Measurements from ENCODE around the gene ASB13.
"Not testable (repeated sequence)": the region's sequence is repeated elsewhere in the genome, so short reads cannot be mapped to it uniquely, and the experiment has no call there.

The ASB13 gene

GRCh38 chr10:5604236-5604925 is 62.0 kb downstream of the ASB13 start:
- DNase-seq, result no peak

DNA sequence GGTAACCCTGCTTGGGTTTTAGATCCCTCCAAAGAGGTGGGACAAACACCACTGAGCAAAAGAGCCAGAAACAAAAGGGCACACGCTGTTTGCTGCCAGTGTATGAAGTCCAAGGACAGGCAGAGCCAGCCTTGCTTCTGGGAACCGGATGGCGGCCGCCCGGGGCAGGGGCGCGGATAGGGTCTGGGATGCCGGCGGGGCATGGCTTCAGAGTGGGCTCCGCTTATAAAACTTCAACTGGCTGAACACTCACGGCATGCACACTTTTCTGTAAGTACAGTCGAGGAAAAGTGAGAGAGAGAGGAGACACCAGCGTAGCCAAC is 62.6 kb downstream of the ASB13 start:
- DNase-seq, result no peak

DNA sequence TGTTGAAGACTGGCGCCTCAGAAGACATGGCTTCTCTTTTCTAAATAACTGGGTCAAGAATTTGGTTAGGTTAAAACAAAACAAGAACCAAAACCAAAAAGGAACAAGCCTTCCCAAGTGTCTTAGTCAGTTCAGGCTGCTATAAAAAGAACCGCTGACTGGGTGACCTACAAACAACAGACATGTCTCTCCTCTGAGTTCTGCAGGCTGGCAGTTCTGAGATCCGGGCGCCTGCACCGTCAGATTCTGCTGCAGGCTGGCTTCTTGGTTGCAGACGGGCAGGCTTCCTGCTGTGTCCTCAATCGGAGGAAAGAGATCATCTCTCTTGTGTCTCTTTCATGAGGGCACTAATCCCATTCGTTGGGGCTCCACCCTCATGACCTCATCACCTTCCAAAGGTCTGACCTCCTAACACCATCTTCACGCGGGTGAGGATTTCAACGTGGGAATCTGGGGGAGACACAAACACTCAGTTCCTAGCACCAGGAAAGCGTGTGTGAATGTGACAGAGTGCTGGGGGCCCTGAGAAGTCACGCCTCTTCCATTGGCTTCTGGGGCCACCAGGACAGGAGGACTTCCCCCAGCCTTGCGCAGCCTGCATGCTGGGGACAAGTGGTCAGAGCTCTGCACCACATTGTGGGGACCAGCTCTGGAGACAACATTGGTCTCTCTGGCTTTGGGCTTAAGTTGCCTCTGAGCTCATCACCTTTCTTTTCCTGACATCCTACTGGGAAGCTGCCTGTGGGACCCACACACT is 63.1 kb downstream of the ASB13 start:
- DNase-seq, result no peak

- DNase-seq, result no peak
Observed at GRCh38 chr10:5601826-5602495, 64.4 kb downstream of the ASB13 start.

DNA sequence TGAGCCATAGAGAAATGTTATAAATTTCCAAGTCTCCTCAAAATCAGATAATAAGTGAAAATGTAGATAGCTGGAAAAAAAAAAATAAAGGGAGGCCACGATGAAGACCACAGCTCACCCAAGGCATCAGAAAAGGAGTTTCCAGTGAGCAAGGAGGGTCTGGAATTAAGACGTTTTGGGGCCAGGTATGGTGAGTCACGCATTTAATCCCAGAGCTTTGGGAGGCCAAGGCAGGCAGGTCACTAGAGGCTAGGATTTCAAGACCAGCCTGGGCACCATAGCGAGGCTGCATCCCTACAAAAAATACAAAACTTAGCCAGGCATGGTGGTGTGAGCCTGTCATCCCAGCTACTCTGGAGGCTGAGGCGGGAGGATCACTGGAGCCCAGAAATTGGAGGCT is 65.5 kb downstream of the ASB13 start:
- no peak for DNase-seq

GRCh38 chr10:5599613-5600520 is 66.5 kb downstream of the ASB13 start:
- no peak for DNase-seq

DNA sequence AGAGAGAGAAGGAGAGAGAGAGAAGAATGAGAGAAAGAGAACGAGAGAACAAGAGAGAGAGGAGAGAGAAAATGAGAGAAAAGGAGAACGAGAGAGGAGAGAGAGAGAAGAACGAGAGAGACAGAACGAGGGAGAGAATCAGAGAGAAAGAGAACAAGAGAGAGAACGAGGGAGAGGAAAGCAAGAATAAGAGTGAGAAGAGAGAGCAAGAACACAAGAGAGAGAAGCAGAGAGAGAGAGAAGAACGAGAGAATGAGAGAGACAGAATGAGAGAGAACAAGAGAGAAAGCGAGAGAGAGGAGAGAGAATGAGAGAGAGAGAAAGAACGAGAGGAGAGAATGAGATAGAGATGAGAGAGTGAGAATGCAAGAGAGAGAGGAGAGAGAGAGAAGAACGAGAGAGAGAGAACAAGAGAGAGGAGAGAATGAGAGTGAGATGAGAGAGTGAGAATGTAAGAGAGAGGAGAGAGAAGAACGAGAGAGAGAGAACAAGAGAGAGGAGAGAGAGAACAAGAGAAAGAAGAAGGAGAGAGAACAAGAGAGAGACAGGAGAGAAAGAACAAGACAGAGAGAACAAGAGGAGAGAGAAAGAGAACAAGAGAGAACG is 68.2 kb downstream of the ASB13 start:
- no peak for DNase-seq

DNA sequence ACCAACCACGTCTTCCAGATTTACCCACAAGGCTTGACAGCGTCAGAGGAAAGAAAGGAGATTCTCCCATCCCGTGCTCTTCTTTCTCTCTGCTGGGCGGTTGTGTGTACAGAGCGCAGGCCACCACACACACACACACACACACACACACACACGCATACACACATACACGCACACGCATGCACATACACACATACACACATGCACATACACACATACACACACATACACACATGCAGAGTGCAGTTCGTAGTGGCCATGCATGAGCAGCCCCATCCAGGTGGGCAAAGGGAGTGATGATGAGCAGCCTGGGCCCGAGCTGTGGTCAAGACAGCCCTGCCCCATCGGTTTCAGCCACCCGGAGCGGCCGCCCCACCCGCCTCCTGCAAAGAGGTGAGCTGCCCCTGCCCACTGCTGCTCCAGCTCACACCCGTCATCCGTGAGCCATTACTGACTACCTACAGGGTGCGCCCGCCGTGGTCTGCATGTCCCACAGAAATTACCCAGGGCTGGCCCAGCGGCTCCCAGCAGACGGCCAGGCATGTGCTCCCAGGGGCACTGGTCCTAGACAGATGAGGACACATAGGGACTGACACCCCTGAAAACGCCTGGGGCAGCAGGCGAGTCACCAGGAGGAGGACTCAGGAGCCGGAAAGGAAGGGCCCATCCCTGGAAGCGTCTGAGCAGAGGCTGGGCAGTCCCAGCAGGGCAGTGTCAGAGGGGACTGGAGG is 69.6 kb downstream of the ASB13 start:
- no peak for DNase-seq

GRCh38 chr10:5595994-5596471 is 70.4 kb downstream of the ASB13 start:
- no peak for DNase-seq

GRCh38 chr10:5595591-5595990 is 70.8 kb downstream of the ASB13 start:
- no peak for DNase-seq

- no peak for DNase-seq
Observed at GRCh38 chr10:5595095-5595494, 71.3 kb downstream of the ASB13 start.

DNA sequence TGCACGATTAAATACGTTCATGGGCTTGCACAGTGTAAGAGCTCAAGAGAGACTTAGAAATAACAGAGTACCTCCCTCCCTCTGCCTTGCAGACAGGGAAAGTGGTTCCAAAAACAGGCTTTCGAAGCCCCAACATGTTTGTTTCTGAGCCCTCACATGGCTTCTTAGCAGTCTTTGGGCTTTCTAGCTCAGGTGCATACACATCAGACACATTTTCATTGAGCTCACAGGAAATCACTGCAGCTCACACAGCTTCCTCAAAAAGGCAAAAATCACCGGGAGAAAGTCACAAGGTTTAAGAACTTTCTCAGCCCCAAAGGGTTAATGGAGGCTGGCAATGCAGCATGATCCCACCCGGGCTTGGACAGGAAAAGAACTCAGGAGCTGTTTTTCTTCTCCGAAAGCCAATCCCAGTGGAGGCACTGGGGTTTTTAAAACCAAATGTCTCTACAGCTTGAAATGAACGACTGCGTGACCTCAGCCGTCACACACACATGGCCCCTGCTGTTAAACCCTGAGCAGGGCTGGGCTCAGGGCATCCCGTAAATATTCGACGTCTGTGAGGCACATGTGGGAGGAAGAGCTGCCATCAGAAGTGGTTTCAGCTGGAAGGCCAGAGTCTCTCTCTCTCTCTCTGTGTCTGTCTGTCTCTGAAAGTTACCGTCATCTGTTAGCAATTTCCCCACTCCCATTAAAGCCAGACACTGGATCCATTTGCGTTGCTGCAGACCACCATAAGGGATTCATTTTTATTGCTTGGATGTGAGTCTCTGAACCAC is 71.9 kb downstream of the ASB13 start:
- no peak for DNase-seq

- not testable (repeated sequence) for DNase-seq
Observed at GRCh38 chr10:5593347-5593746, 73.0 kb downstream of the ASB13 start.

- DNase-seq, result no peak
Observed at GRCh38 chr10:5592070-5592469, 74.3 kb downstream of the ASB13 start.

- DNase-seq, result no peak
Observed at GRCh38 chr10:5591336-5591824, 75.0 kb downstream of the ASB13 start.

- no peak for DNase-seq
Observed at GRCh38 chr10:5590816-5591215, 75.6 kb downstream of the ASB13 start.

GRCh38 chr10:5589661-5590511 is 76.5 kb downstream of the ASB13 start:
- no peak for DNase-seq

GRCh38 chr10:5589011-5589660 is 77.3 kb downstream of the ASB13 start:
- DNase-seq, result no peak
